Liver (tissue), 9 donors: ENCODE data around the gene CDH13. TPM values are rescaled to one million over a fixed set of nuclear protein-coding genes. Genes with fewer than 3 reads are reported as not detected.

Experiments
- DNase-seq: peaks from one replicate; pipeline ENCODE4 v3.0.0-alpha.2; 2017; ENCODE audit warnings: low spot score
- H3K27ac ChIP-seq, 2 donors: one replicate each; pipeline ENCODE4 v1.7.0; 2013; ENCODE audit warnings: inconsistent platforms in 2 of 2, low read length in 2 of 2, control low read depth in 1 of 2, low read depth in 1 of 2, mild to moderate bottlenecking in 1 of 2
- H3K27me3 ChIP-seq, 4 donors: one replicate each; pipeline versions ENCODE4 v1.6.1 to v1.7.0; 2013; ENCODE audit warnings: low read length in 3 of 4, inconsistent platforms in 1 of 4, mild to moderate bottlenecking in 1 of 4, moderate library complexity in 1 of 4; ENCODE audit not compliant: control insufficient read depth in 4 of 4, insufficient read depth in 4 of 4
- H3K36me3 ChIP-seq, 4 donors: one replicate each; pipeline versions ENCODE4 v1.6.1 to v1.7.0; 2013; ENCODE audit warnings: low read length in 3 of 4, mild to moderate bottlenecking in 3 of 4, low read depth in 1 of 4, moderate library complexity in 1 of 4; ENCODE audit not compliant: control insufficient read depth in 4 of 4, insufficient read depth in 3 of 4
- H3K4me1 ChIP-seq, 4 donors: one replicate each; pipeline versions ENCODE4 v1.6.1 to v1.7.0; 2013; ENCODE audit warnings: low read length in 3 of 4, mild to moderate bottlenecking in 3 of 4, moderate library complexity in 1 of 4; ENCODE audit not compliant: control insufficient read depth in 4 of 4, insufficient read depth in 4 of 4
- H3K4me3 ChIP-seq, 3 donors: one replicate each; pipeline versions ENCODE4 v1.6.1 to v1.7.0; 2013; ENCODE audit warnings: low read length in 3 of 3, control low read depth in 1 of 3, low read depth in 1 of 3, mild to moderate bottlenecking in 1 of 3
- H3K9ac ChIP-seq, 2 donors: one replicate each; pipeline ENCODE4 v1.7.0; 2013; ENCODE audit warnings: low read length in 2 of 2, mild to moderate bottlenecking in 2 of 2, moderate library complexity in 2 of 2, control low read depth in 1 of 2, low read depth in 1 of 2
- H3K9me3 ChIP-seq, 4 donors: one replicate each; pipeline versions ENCODE4 v1.6.1 to v1.7.0; 2013; ENCODE audit warnings: low read length in 3 of 4; ENCODE audit not compliant: control insufficient read depth in 4 of 4
- CTCF ChIP-seq: fragments of 150-350 bp; IDR thresholded peaks from 2 replicates; pipeline ENCODE4 v1.5.1; 2017; ENCODE audit warnings: improper control_type of control experiment, low read depth, low read length; ENCODE audit not compliant: missing input control
- EGR1 ChIP-seq, 2 donors: IDR thresholded peaks; 2 replicates each; pipeline ENCODE4 v1.6.1; 2016 to 2018; ENCODE audit warnings: antibody characterized with exemption in 2 of 2, low read depth in 2 of 2
- FOXA1 ChIP-seq: IDR thresholded peaks from 2 replicates; pipeline ENCODE4 v1.6.1; 2016; ENCODE audit warnings: antibody characterized with exemption
- FOXA2 ChIP-seq: IDR thresholded peaks from 2 replicates; pipeline ENCODE4 v1.6.1; 2016; ENCODE audit warnings: antibody characterized with exemption
- GABPA ChIP-seq, 2 donors: IDR thresholded peaks in 1 of 2; conservative IDR thresholded peaks in 1 of 2; 2 replicates each; pipeline ENCODE4 v1.6.1; 2016; ENCODE audit warnings: antibody characterized with exemption in 2 of 2, mild to moderate bottlenecking in 1 of 2, moderate library complexity in 1 of 2
- HNF4A ChIP-seq, 2 donors: conservative IDR thresholded peaks; 2 replicates each; pipeline ENCODE4 v1.6.1; 2016; ENCODE audit warnings: antibody characterized with exemption in 2 of 2, mild to moderate bottlenecking in 2 of 2
- HNF4G ChIP-seq: IDR thresholded peaks from 2 replicates; pipeline ENCODE4 v1.6.1; 2016; ENCODE audit warnings: antibody characterized with exemption
- JUND ChIP-seq, 2 donors: IDR thresholded peaks; 2 replicates each; pipeline ENCODE4 v1.6.1; 2016; ENCODE audit warnings: antibody characterized with exemption in 2 of 2
- NR2F2 ChIP-seq: IDR thresholded peaks from 2 replicates; pipeline ENCODE4 v1.6.1; 2016; ENCODE audit warnings: antibody characterized with exemption
- RAD21 ChIP-seq, 2 donors: IDR thresholded peaks; 2 replicates each; pipeline ENCODE4 v1.6.1; 2016; ENCODE audit warnings: antibody characterized with exemption in 2 of 2, mild to moderate bottlenecking in 2 of 2
- REST ChIP-seq: IDR thresholded peaks from 2 replicates; pipeline ENCODE4 v1.6.1; 2016; ENCODE audit warnings: antibody characterized with exemption, mild to moderate bottlenecking
- RXRA ChIP-seq, 2 donors: IDR thresholded peaks; 2 replicates each; pipeline ENCODE4 v1.6.1; 2017 to 2018; ENCODE audit warnings: antibody characterized with exemption in 2 of 2, mild to moderate bottlenecking in 1 of 2
- SP1 ChIP-seq: IDR thresholded peaks from 2 replicates; pipeline ENCODE4 v1.6.1; 2018; ENCODE audit warnings: antibody characterized with exemption, mild to moderate bottlenecking
- TAF1 ChIP-seq: conservative IDR thresholded peaks from 2 replicates; pipeline ENCODE4 v1.6.1; 2016; ENCODE audit warnings: antibody characterized with exemption, mild to moderate bottlenecking
- YY1 ChIP-seq: IDR thresholded peaks from 2 replicates; pipeline ENCODE4 v1.6.1; 2016; ENCODE audit warnings: antibody characterized with exemption, mild to moderate bottlenecking
- ZBTB33 ChIP-seq: IDR thresholded peaks from 2 replicates; pipeline ENCODE4 v1.6.1; 2016; ENCODE audit warnings: antibody characterized with exemption
- WGBS: extraction: QIAGEN DNeasy Blood & Tissue Kit; methylation state at CpG from one replicate; pipeline ENCODE4 v1.1.7; 2013; 5-methylcytosine and 5-hydroxymethylcytosine counted together
- polyA plus RNA-seq, 2 donors: library from polyadenylated mRNA; stranded (reverse) in 1 of 2; unstranded in 1 of 2; fragments of 200-250 nt in 1 of 2; fragments of >200 nt in 1 of 2; fragmentation: Nextera tagmentation in 1 of 2; extraction: Ambion mirVana in 1 of 2; gene quantifications; one replicate each; pipeline versions ENCODE4 v1.2.1 to v1.2.3, GENCODE V29; 2013 to 2015
- total RNA-seq, 2 donors: library from RNA; depleted of rRNA; stranded (reverse); fragments of >200 nt; gene quantifications; one replicate each; pipeline ENCODE4 v1.2.3, GENCODE V29; 2014
- donor health status: healthy.
- donor health status: healthy.
- donor health status: healthy.
- donor health status: healthy.
- donor health status: healthy.

Gene CDH13
- total and polyA plus RNA-seq, 4 donors: 0.21 to 1.5 (median 0.58) TPM

- no peaks in the 10 kb centered on the region for H3K36me3 ChIP-seq
- no peaks in the 10 kb centered on the region for H3K9me3 ChIP-seq
- no peaks in the 10 kb centered on the region for H3K27me3 ChIP-seq
- no peak for DNase-seq
- no peaks in the 10 kb centered on the region for H3K4me1 ChIP-seq
- no peak overlapping the region for H3K9ac ChIP-seq
- TF ChIP-seq RXRA (IDR thresholded peaks at IDR 0.05) (no peak), REST (no peak), ZBTB33 (no peak), RAD21 (IDR thresholded peaks at IDR 0.05) (no peak), HNF4G (no peak), TAF1 (no peak), CTCF (no peak), HNF4A (conservative IDR thresholded peaks at IDR 0.05) (no peak), EGR1 (IDR thresholded peaks at IDR 0.05; ENCODE audit: low read depth in 2 of 2) (no peak), NR2F2 (no peak), YY1 (no peak)
- 88% methylated on average over 4 of the region's 4 CpGs for WGBS
- no peak overlapping the region for H3K4me3 ChIP-seq
- H3K27ac ChIP-seq: no peak overlapping the region
These were observed 1211.4 kb downstream of the CDH13 start for GRCh38 chr16:83838151-83838550.

- Histone ChIP-seq H3K4me3 (no peak overlapping the region), H3K36me3 (no peaks in the 10 kb centered on the region), H3K4me1 (no peaks in the 10 kb centered on the region), H3K9me3 (no peaks in the 10 kb centered on the region), H3K27me3 (no peaks in the 10 kb centered on the region), H3K9ac (no peak overlapping the region), H3K27ac (no peak overlapping the region)
- TF ChIP-seq RXRA (IDR thresholded peaks at IDR 0.05) (no peak), ZBTB33 (no peak), FOXA1 (no peak), FOXA2 (no peak), REST (no peak), JUND (IDR thresholded peaks at IDR 0.05) (no peak), YY1 (no peak), TAF1 (no peak), SP1 (no peak), NR2F2 (no peak), GABPA (IDR thresholded peaks at IDR 0.05 in 1 of 2, conservative IDR thresholded peaks at IDR 0.05 in 1 of 2) (no peak)
- no peak for DNase-seq
- WGBS: 59% methylated on average over 3 of the region's 3 CpGs
These were observed 1212.8 kb downstream of the CDH13 start for GRCh38 chr16:83839561-83839960.
